Activated CD4-positive, alpha-beta T cell treated with anti-CD3 and anti-CD28 coated beads, Interleukin-2, amount 50 U/mL, for 24 hours (primary cell): ENCODE data around the gene FCER2.
A peak's percentile ranks its signal among the peaks of the same experiment; 100 is the strongest.

Source experiments
- DNase-seq, 2 donors: peaks; one replicate each; pipeline ENCODE4 v3.0.0-alpha.2; 2020; ENCODE audit warnings: low read depth in 1 of 2, low spot score in 1 of 2

The FCER2 gene

GRCh38 chr19:7733376-7733775 lies 31.4 kb upstream of the FCER2 start:
- DNase-seq = no peak

- no peak for DNase-seq
These were observed 30.1 kb upstream of the FCER2 start, which contains the start of gene CLEC4G for GRCh38 chr19:7732045-7732444. Gene CLEC4G, minus strand, starts transcription at chr19:7732110. Its CDS starts 8 bp downstream, at chr19:7732102.

- no peak for DNase-seq
These were observed 29.7 kb upstream of the FCER2 start for GRCh38 chr19:7731615-7732014.

- no peak for DNase-seq
These were observed 29.3 kb upstream of the FCER2 start for GRCh38 chr19:7731218-7731595.

GRCh38 chr19:7730286-7731217 lies 28.6 kb upstream of the FCER2 start:
- no peak for DNase-seq

- no peak for DNase-seq
These were observed 27.9 kb upstream of the FCER2 start for GRCh38 chr19:7729831-7730285.

GRCh38 chr19:7729211-7729610 lies 27.3 kb upstream of the FCER2 start:
- DNase-seq = no peak

- no peak for DNase-seq
These were observed 23.9 kb upstream of the FCER2 start for GRCh38 chr19:7725791-7726190.

- DNase-seq = no peak
These were observed 20.3 kb upstream of the FCER2 start for GRCh38 chr19:7722231-7722651.

GRCh38 chr19:7720351-7720750 lies 18.4 kb upstream of the FCER2 start:
- no peak for DNase-seq

GRCh38 chr19:7718668-7719067 lies 16.7 kb upstream of the FCER2 start:
- DNase-seq = no peak

- DNase-seq = no peak
These were observed 14.8 kb upstream of the FCER2 start for GRCh38 chr19:7716762-7717161.

GRCh38 chr19:7715671-7716070 lies 13.7 kb upstream of the FCER2 start:
- DNase-seq = no peak

GRCh38 chr19:7710616-7711015 lies 8.7 kb upstream of the FCER2 start:
- no peak for DNase-seq

GRCh38 chr19:7709932-7710460 lies 8.1 kb upstream of the FCER2 start:
- DNase-seq = no peak

GRCh38 chr19:7706955-7707456 lies 5.1 kb upstream of the FCER2 start:
- DNase-seq = no peak

GRCh38 chr19:7706188-7706954 lies 4.4 kb upstream of the FCER2 start:
- DNase-seq = no peak

- DNase-seq = peak; percentile 43 to 77
These were observed 3.7 kb upstream of the FCER2 start for GRCh38 chr19:7705387-7706187.

- DNase-seq = no peak
These were observed 2.5 kb upstream of the FCER2 start for GRCh38 chr19:7704280-7705060.

GRCh38 chr19:7703332-7703731 lies 1.4 kb upstream of the FCER2 start:
- DNase-seq = no peak
